ENCODE measurements around the gene GRIK5.
"Not testable (repeated sequence)": the region's sequence is repeated elsewhere in the genome, so short reads cannot be mapped to it uniquely, and the experiment has no call there.

DNA sequence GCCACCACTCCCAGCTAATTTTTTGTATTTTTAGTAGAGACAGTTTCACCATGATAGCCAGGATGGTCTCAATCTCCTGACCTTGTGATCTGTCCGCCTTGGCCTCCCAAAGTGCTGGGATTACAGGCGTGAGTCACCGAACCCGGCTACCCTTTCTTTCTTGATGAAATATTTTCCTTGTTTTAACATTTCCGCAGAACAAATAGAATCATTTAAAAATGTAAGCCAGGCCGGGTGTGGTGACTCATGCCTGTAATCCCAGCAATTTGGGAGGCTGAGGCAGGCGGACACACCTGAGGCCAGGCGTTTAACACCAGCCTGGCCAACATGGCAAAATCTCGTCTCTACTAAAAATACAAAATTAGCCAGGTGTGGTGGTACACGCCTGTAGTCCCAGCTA, 30.2 kb upstream of the GRIK5 start:
- not testable (repeated sequence) for TF ChIP-seq EZH2 (IDR thresholded peaks at IDR 0.05; ENCODE audit: borderline replicate concordance, low read depth, low read length, severe bottlenecking)
- TF ChIP-seq, protein P1, sequence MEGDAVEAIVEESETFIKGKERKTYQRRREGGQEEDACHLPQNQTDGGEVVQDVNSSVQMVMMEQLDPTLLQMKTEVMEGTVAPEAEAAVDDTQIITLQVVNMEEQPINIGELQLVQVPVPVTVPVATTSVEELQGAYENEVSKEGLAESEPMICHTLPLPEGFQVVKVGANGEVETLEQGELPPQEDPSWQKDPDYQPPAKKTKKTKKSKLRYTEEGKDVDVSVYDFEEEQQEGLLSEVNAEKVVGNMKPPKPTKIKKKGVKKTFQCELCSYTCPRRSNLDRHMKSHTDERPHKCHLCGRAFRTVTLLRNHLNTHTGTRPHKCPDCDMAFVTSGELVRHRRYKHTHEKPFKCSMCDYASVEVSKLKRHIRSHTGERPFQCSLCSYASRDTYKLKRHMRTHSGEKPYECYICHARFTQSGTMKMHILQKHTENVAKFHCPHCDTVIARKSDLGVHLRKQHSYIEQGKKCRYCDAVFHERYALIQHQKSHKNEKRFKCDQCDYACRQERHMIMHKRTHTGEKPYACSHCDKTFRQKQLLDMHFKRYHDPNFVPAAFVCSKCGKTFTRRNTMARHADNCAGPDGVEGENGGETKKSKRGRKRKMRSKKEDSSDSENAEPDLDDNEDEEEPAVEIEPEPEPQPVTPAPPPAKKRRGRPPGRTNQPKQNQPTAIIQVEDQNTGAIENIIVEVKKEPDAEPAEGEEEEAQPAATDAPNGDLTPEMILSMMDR (IDR thresholded peaks at IDR 0.05; ENCODE audit: borderline replicate concordance, extremely low read depth, low read length, poor library complexity, severe bottlenecking), result not testable (repeated sequence)
